A549 (cell line): ENCODE measurements around the gene PPP1R12C. TPM values are rescaled to one million over a fixed set of nuclear protein-coding genes. Genes with fewer than 3 reads are reported as not detected.
"Not testable (repeated sequence)": the region's sequence is repeated elsewhere in the genome, so short reads cannot be mapped to it uniquely, and the experiment has no call there.

ENCODE experiments used
- ATAC-seq, 2 experiments: fragments of 200-7000 bp in 1 of 2; fragments of >200 bp in 1 of 2; cut with Nextera tagmentation in 1 of 2; cut with Tn5 transposase in 1 of 2; 3 replicates each; pipeline versions ENCODE4 v1.8.0 to v1.9.1; 2018 to 2020; ENCODE audit warnings: mild to moderate bottlenecking in 1 of 2, moderate library complexity in 1 of 2
- CTCF ChIA-PET: fragments of 300-600 bp; sonication (Branson Sonifier 250); formaldehyde crosslinking; extraction: SDS; loops from one replicate; lab custom pipeline; 2021; ENCODE audit warnings: antibody characterized with exemption, inconsistent platforms; lab: Yijun Ruan, JAX
- POLR2A ChIA-PET: fragments of 350-600 bp; formaldehyde crosslinking; extraction: SDS; loops from one replicate; lab custom pipeline; 2021; ENCODE audit warnings: antibody characterized with exemption, inconsistent platforms; lab: Yijun Ruan, JAX
- DNase-seq, 2 experiments: peaks; one replicate each; pipeline versions ENCODE4 v3.0.0 to v3.0.0-alpha.2; 2011 to 2016; ENCODE audit warnings: low read depth in 1 of 2, low spot score in 1 of 2
- FAIRE-seq: peaks from 2 replicates; lab custom pipeline; 2011; peaks lifted over from hg19 to GRCh38; lab: Jason Lieb, UNC
- H3K27ac ChIP-seq, 2 experiments: fragments of >200 bp; sonication (Bioruptor Twin); formaldehyde crosslinking; 3 replicates each; pipeline ENCODE4 v1.5.1; 2016 to 2017
- H3K4me1 ChIP-seq: fragments of >200 bp; sonication (Bioruptor Twin); formaldehyde crosslinking; 3 replicates; pipeline ENCODE4 v1.6.1; 2016
- H3K4me2 ChIP-seq: fragments of >200 bp; sonication (Bioruptor Twin); formaldehyde crosslinking; 3 replicates; pipeline ENCODE4 v1.6.1; 2016
- H3K4me3 ChIP-seq: fragments of >200 bp; sonication (Bioruptor Twin); formaldehyde crosslinking; 3 replicates; pipeline ENCODE4 v1.5.1; 2016
- H3K9me3 ChIP-seq: fragments of >200 bp; sonication (Bioruptor Twin); formaldehyde crosslinking; 3 replicates; pipeline ENCODE4 v1.6.1; 2016
- CBX2 ChIP-seq: fragments of 200-600 bp; sonication (generic); IDR thresholded peaks from 2 replicates; pipeline ENCODE4 v1.6.1; 2016; ENCODE audit warnings: low read depth, mild to moderate bottlenecking, borderline replicate concordance
- CBX8 ChIP-seq: fragments of 200-600 bp; sonication (generic); IDR thresholded peaks from 2 replicates; pipeline ENCODE4 v1.6.1; 2016
- CEBPB ChIP-seq, 2 experiments: fragments of >200 bp in 1 of 2; sonication (Bioruptor Twin) in 1 of 2; formaldehyde crosslinking in 1 of 2; IDR thresholded peaks; 2 replicates each; pipeline ENCODE4 v1.6.1; 2012 to 2016
- CHD2 ChIP-seq: fragments of 150-350 bp; IDR thresholded peaks from 2 replicates; pipeline ENCODE4 v1.6.1; 2014; ENCODE audit warnings: low read length; ENCODE audit not compliant: partially characterized antibody
- FOSB ChIP-seq: fragments of 250-450 bp; sonication (Bioruptor Pico); IDR thresholded peaks from 2 replicates; pipeline ENCODE4 v1.5.0; 2020; ENCODE audit warnings: mild to moderate bottlenecking, moderate library complexity
- HOXA7 ChIP-seq: fragments of 250-450 bp; sonication (Bioruptor Pico); IDR thresholded peaks from 2 replicates; pipeline ENCODE4 v1.5.0; 2020; ENCODE audit warnings: mild to moderate bottlenecking, moderate library complexity
- KDM1A ChIP-seq: fragments of 200-600 bp; sonication (generic); IDR thresholded peaks from 2 replicates; pipeline ENCODE4 v1.6.1; 2016; ENCODE audit warnings: low read depth, mild to moderate bottlenecking
- KDM5A ChIP-seq: fragments of 200-600 bp; sonication (generic); IDR thresholded peaks from 2 replicates; pipeline ENCODE4 v1.6.1; 2016; ENCODE audit warnings: antibody characterized with exemption, mild to moderate bottlenecking
- MAFK ChIP-seq: fragments of 450-650 bp; IDR thresholded peaks from 2 replicates; pipeline ENCODE4 v1.6.1; 2014; ENCODE audit not compliant: partially characterized antibody
- MAZ ChIP-seq: fragments of 150-350 bp; IDR thresholded peaks from 2 replicates; pipeline ENCODE4 v1.6.1; 2014; ENCODE audit warnings: antibody characterized with exemption, low read depth, low read length, borderline replicate concordance
- NPAS2 ChIP-seq: fragments of 250-450 bp; sonication (Bioruptor Pico); IDR thresholded peaks from 2 replicates; pipeline ENCODE4 v1.8.0; 2022; ENCODE audit warnings: mild to moderate bottlenecking, moderate library complexity, borderline replicate concordance
- PHF8 ChIP-seq: fragments of 200-600 bp; sonication (generic); IDR thresholded peaks from 2 replicates; pipeline ENCODE4 v1.6.1; 2016; ENCODE audit warnings: low read depth, mild to moderate bottlenecking, antibody characterized with exemption, moderate library complexity, borderline replicate concordance
- POLR2A ChIP-seq: IDR thresholded peaks from 2 replicates; pipeline ENCODE4 v1.6.1; 2012; ENCODE audit warnings: mild to moderate bottlenecking, low read length
- RAD21 ChIP-seq, 2 experiments: fragments of >200 bp in 1 of 2; sonication (Bioruptor Twin) in 1 of 2; formaldehyde crosslinking in 1 of 2; IDR thresholded peaks in 1 of 2; conservative IDR thresholded peaks in 1 of 2; 2 replicates in 1 of 2; 3 replicates in 1 of 2; pipeline ENCODE4 v1.6.1; 2012 to 2018; ENCODE audit warnings: inconsistent platforms in 1 of 2
- RCOR1 ChIP-seq: fragments of 150-350 bp; IDR thresholded peaks from 2 replicates; pipeline ENCODE4 v1.6.1; 2014; ENCODE audit warnings: antibody characterized with exemption, low read length, low read depth
- RFX5 ChIP-seq: fragments of 450-650 bp; IDR thresholded peaks from 2 replicates; pipeline ENCODE4 v1.7.1; 2014; ENCODE audit warnings: antibody characterized with exemption, mild to moderate bottlenecking, moderate library complexity
- RNF2 ChIP-seq: fragments of 200-600 bp; sonication (generic); IDR thresholded peaks from 2 replicates; pipeline ENCODE4 v1.6.1; 2016; ENCODE audit warnings: low read depth, mild to moderate bottlenecking, antibody characterized with exemption, moderate library complexity, borderline replicate concordance
- TP53 ChIP-seq: fragments of 250-450 bp; sonication (Bioruptor Pico); IDR thresholded peaks from 2 replicates; pipeline ENCODE4 v1.5.0; 2021; ENCODE audit warnings: mild to moderate bottlenecking, moderate library complexity
- ZC3H11A ChIP-seq: fragments of 450-650 bp; IDR thresholded peaks from 2 replicates; pipeline ENCODE4 v1.6.1; 2014; ENCODE audit warnings: antibody characterized with exemption, mild to moderate bottlenecking
- ZFP36 ChIP-seq: fragments of 450-650 bp; IDR thresholded peaks from 2 replicates; pipeline ENCODE4 v1.6.1; 2014; ENCODE audit warnings: borderline replicate concordance; ENCODE audit not compliant: partially characterized antibody
- ZSCAN20 ChIP-seq: fragments of 250-450 bp; sonication (Bioruptor Pico); IDR thresholded peaks from 2 replicates; pipeline ENCODE4 v1.8.0; 2022; ENCODE audit warnings: mild to moderate bottlenecking, moderate library complexity
- WGBS: methylation state at CpG from one replicate; pipeline ENCODE4 v1.1.6; 2017; ENCODE audit errors: missing lambda C conversion rate; 5-methylcytosine and 5-hydroxymethylcytosine counted together
- polyA plus RNA-seq, 4 experiments: library from polyadenylated mRNA; depleted of rRNA in 3 of 4; stranded (reverse); fragments of >200 nt; fragmentation: RNase III in 1 of 4; extraction: RNeasy Plus Mini Kit Qiagen cat#74134 plus additional on column Dnase treatment in 1 of 4; gene quantifications; 2 replicates in 3 of 4; 3 replicates in 1 of 4; pipeline ENCODE4 v1.2.3, GENCODE V29; 2011 to 2017
- TF ChIP-seq, protein P1 (sequence below): IDR thresholded peaks from 2 replicates; pipeline ENCODE4 v1.6.1; 2012
- TF ChIP-seq, protein P2 (sequence below): fragments of 150-350 bp; IDR thresholded peaks from 2 replicates; pipeline ENCODE4 v1.6.1; 2014; ENCODE audit warnings: low read depth, mild to moderate bottlenecking, low read length
- TF ChIP-seq, protein P3 (sequence below): fragments of 450-650 bp; IDR thresholded peaks from 2 replicates; pipeline ENCODE4 v1.6.1; 2014; ENCODE audit warnings: antibody characterized with exemption
- TF ChIP-seq, protein P4 (sequence below): fragments of 250-450 bp; sonication (Bioruptor Pico); IDR thresholded peaks from 2 replicates; pipeline ENCODE4 v1.5.0; 2021; ENCODE audit warnings: mild to moderate bottlenecking, moderate library complexity, borderline replicate concordance

The PPP1R12C gene
- polyA plus RNA-seq, 2 of the 4 experiments (the other 2 are of a cell fraction): 22.0 to 70.3 TPM

DNA sequence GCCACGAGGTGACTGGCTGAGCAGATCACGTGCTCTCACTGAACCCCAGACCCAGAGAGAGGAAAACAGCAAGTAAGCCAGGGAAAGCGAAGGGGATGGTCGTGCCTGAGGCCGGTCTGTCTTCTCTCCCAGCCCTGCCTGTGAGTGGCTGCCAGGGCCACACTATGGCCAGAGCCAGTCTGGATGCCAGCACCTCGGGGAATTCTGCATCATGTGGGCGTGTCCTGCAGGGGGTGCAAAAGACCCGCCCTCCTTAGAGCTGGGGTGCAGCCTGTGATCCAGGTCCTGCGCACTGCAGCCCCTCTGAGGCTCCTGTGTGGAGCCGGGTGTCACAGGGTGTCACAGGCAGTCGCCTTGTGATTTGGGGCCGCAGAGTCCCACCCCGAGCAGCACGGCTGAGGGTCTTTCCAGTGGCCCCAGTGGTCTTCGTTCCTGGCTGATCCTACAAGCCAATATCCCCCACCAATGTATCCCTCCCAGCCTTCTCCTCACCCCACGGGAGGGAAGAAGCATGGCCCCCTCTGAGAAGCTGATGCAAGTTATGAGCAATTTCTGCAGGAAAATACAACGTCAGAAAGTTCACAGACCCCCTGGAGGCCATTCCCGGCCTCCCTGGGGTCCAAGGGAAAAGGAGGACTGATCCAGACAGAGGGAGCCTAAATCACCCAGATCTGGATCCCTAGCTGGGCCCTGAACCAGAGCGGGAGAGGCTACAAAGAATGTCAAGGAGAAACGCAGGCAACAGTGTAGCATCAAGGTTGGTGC, 7.7 kb downstream of the PPP1R12C start:
- no peaks in the 10 kb centered on the region for H3K9me3 ChIP-seq
- H3K4me3 ChIP-seq: no peak overlapping the region
- FAIRE-seq (no peak), ATAC-seq (no peak), DNase-seq (no peak)
- H3K4me1 ChIP-seq: peaks cover 11% of the 10 kb centered on the region
- CTCF ChIA-PET: interaction anchor here (1.5 to 2.1 kb wide), 3 partner anchors 12 to 192 kb away, joined by 3 to 5 read pairs (median 4); no protein-coding TSS in a partner anchor
- 89% methylated on average over 20 of the region's 20 CpGs for WGBS
- no peak overlapping the region for H3K4me2 ChIP-seq
- POLR2A ChIA-PET: no interaction called here
- TF ChIP-seq KDM1A: no peak
- no peak for TF ChIP-seq CHD2
- TF ChIP-seq RAD21 (conservative IDR thresholded peaks at IDR 0.05 in 1 of 2, IDR thresholded peaks at IDR 0.05 in 1 of 2): no peak
- TF ChIP-seq CBX8: no peak
- no peak for TF ChIP-seq HOXA7 (CRISPR knock-in tag)
- TF ChIP-seq POLR2A: no peak
- TF ChIP-seq RCOR1: no peak
- no peak for TF ChIP-seq ZC3H11A
- TF ChIP-seq RNF2: no peak
- TF ChIP-seq PHF8: no peak
- peak overlapping the region in 1 of 2 experiments; percentile 7; a peak in 1 of 6 replicates for H3K27ac ChIP-seq

DNA sequence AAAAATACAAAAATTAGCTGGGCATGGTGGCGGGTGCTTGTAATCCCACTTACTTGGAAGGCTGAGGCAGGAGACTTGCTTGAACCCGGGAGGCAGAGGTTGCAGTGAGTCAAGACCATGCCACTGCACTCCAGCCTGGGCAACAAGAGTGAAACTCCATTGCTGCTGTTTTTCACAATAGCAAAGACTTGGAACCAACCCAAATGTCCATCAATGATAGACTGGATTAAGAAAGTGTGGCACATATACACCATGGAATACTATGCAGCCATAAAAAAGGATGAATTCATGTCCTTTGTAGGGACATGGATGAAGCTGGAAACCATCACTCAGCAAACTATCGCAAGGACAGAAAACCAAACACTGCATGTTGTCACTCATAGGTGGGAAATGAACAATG, 10.2 kb downstream of the PPP1R12C start:
- WGBS: 90% methylated on average over 3 of the region's 3 CpGs
- H3K27ac ChIP-seq, H3K4me1 ChIP-seq, H3K9me3 ChIP-seq, DNase-seq, H3K4me2 ChIP-seq, ATAC-seq, POLR2A ChIA-PET, H3K4me3 ChIP-seq, FAIRE-seq: not testable (repeated sequence)
- CTCF ChIA-PET: interaction anchor here (0.6 to 10.2 kb wide), 4 partner anchors 11 to 25 kb away, joined by 3 to 110 read pairs (median 5); partner anchors contain the start of gene PPP1R12C

DNA sequence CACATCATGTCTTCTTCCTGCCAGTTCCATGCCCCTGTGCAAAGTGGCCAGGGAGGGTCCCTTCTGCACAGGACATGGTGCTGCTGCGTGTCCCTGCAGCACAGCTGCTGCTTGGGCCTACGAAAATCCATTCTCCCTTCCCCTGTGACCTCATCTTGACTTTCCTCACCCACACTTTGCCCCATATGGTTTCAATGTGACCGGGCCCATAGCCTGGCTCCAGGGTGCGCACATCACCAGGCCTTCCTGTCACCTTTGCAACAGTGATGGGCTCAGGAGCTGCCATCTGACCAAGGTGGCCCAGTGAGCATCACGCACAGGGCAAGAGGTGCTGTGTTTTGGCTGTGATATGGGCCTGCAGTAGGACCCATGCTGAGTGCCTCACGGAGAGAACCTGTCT, 10.8 kb downstream of the PPP1R12C start:
- DNase-seq: no peak
- Histone ChIP-seq H3K9me3 (peaks cover 10% of the 10 kb centered on the region), H3K27ac (no peak overlapping the region), H3K4me3 (no peak overlapping the region), H3K4me1 (no peaks in the 10 kb centered on the region), H3K4me2 (no peak overlapping the region)
- ChIA-PET CTCF (interaction anchor here (1.0 to 10.2 kb wide), 4 partner anchors 9 to 22 kb away, joined by 4 to 110 read pairs (median 6); partner anchors contain the start of gene PPP1R12C), POLR2A (interaction anchor here (1.0 kb wide), 1 partner anchor 26 kb away, joined by 3 read pairs; no protein-coding TSS in a partner anchor)
- WGBS: 94% methylated on average over 6 of the region's 6 CpGs
- FAIRE-seq: no peak
- peak in 1 of 2 experiments; percentile 21; a peak in 2 of 6 replicates for ATAC-seq
- TF ChIP-seq PHF8 (no peak), MAFK (no peak), NPAS2 (no peak), KDM5A (no peak), CBX8 (no peak)

DNA sequence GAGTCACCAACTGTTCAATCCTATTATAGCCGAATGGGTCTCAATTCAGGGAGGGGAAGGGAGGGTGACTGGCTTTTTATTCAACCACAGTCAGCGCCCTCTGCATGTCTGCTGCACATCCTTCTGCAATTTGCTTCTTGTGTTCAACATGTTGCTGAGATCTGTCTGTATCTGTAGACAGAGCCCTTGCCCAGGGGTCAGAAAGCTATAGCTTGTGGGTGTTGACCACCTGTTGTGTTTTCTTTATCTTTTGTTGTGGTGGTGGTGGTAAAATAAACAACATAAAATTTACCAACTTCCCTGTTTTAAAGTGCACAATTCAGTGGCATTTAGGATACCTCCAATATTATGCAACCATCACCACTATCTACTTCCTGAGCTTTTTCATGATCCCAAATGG, 12.2 kb downstream of the PPP1R12C start:
- H3K4me1 ChIP-seq: no peaks in the 10 kb centered on the region
- no peak for DNase-seq
- ChIA-PET CTCF (interaction anchor here (0.6 to 10.2 kb wide), 5 partner anchors 8 to 1283 kb away, joined by 3 to 110 read pairs (median 5); no protein-coding TSS in a partner anchor), POLR2A (no interaction called here)
- no peak overlapping the region for H3K4me2 ChIP-seq
- WGBS: 79% methylated on average over 2 of the region's 2 CpGs
- no peak; a peak in 1 of 6 replicates for ATAC-seq
- no peak for FAIRE-seq
- H3K9me3 ChIP-seq: peaks cover 10% of the 10 kb centered on the region
- no peak overlapping the region for H3K4me3 ChIP-seq
- H3K27ac ChIP-seq: no peak overlapping the region
- TF ChIP-seq ZSCAN20 (no peak), RFX5 (no peak), FOSB (CRISPR knock-in tag) (no peak), CBX2 (no peak), TP53 (CRISPR knock-in tag) (no peak), PHF8 (no peak), NPAS2 (no peak), ZFP36 (no peak), CEBPB (IDR thresholded peaks at IDR 0.05) (no peak), MAZ (no peak)
- TF ChIP-seq, protein P1, sequence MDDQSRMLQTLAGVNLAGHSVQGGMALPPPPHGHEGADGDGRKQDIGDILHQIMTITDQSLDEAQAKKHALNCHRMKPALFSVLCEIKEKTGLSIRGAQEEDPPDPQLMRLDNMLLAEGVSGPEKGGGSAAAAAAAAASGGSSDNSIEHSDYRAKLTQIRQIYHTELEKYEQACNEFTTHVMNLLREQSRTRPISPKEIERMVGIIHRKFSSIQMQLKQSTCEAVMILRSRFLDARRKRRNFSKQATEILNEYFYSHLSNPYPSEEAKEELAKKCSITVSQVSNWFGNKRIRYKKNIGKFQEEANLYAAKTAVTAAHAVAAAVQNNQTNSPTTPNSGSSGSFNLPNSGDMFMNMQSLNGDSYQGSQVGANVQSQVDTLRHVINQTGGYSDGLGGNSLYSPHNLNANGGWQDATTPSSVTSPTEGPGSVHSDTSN: no peak
- TF ChIP-seq, protein P2, sequence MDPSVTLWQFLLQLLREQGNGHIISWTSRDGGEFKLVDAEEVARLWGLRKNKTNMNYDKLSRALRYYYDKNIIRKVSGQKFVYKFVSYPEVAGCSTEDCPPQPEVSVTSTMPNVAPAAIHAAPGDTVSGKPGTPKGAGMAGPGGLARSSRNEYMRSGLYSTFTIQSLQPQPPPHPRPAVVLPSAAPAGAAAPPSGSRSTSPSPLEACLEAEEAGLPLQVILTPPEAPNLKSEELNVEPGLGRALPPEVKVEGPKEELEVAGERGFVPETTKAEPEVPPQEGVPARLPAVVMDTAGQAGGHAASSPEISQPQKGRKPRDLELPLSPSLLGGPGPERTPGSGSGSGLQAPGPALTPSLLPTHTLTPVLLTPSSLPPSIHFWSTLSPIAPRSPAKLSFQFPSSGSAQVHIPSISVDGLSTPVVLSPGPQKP: no peak
- TF ChIP-seq, protein P3, sequence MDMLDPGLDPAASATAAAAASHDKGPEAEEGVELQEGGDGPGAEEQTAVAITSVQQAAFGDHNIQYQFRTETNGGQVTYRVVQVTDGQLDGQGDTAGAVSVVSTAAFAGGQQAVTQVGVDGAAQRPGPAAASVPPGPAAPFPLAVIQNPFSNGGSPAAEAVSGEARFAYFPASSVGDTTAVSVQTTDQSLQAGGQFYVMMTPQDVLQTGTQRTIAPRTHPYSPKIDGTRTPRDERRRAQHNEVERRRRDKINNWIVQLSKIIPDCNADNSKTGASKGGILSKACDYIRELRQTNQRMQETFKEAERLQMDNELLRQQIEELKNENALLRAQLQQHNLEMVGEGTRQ: no peak
- TF ChIP-seq, protein P4, sequence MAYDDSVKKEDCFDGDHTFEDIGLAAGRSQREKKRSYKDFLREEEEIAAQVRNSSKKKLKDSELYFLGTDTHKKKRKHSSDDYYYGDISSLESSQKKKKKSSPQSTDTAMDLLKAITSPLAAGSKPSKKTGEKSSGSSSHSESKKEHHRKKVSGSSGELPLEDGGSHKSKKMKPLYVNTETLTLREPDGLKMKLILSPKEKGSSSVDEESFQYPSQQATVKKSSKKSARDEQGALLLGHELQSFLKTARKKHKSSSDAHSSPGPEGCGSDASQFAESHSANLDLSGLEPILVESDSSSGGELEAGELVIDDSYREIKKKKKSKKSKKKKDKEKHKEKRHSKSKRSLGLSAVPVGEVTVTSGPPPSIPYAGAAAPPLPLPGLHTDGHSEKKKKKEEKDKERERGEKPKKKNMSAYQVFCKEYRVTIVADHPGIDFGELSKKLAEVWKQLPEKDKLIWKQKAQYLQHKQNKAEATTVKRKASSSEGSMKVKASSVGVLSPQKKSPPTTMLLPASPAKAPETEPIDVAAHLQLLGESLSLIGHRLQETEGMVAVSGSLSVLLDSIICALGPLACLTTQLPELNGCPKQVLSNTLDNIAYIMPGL (CRISPR knock-in tag): no peak
